GM18951 (cell line): Measurements from ENCODE around the gene KDSR.

Source experiments
- POLR2A ChIP-seq: IDR thresholded peaks from 4 replicates; pipeline ENCODE4 v1.6.1; 2011; ENCODE audit warnings: mild to moderate bottlenecking; ENCODE audit not compliant: insufficient read length, insufficient read depth; ENCODE audit errors: extremely low read depth
- in situ Hi-C: fragments of 300-500 bp; cut with MboI; formaldehyde crosslinking; loops from one replicate; pipeline ENCODE4 v1.12.0; 2022; ENCODE audit warnings: low sequenced_read_pairs, mixed read lengths, inconsistent platforms; ENCODE audit not compliant: unreplicated experiment

The KDSR gene

GRCh38 chr18:63367053-63367953 is at the start of gene KDSR:
Gene KDSR (minus strand): TSS chr18:63367206. CDS start chr18:63367118, 88 bp downstream.
- in situ Hi-C loops = no loop called here
- TF ChIP-seq POLR2A = peak; percentile 91

GRCh38 chr18:63412953-63413352 is 45.9 kb upstream of the KDSR start:
- no peak for TF ChIP-seq POLR2A
- in situ Hi-C loops = no loop called here

- no peak for TF ChIP-seq POLR2A
- in situ Hi-C loops = no loop called here
Measured at GRCh38 chr18:63410792-63411191, 43.8 kb upstream of the KDSR start.

- in situ Hi-C loops = no loop called here
- TF ChIP-seq POLR2A = no peak
Measured at GRCh38 chr18:63409301-63409700, 42.3 kb upstream of the KDSR start.

- no peak for TF ChIP-seq POLR2A
Measured at GRCh38 chr18:63407734-63408133, 40.7 kb upstream of the KDSR start.

GRCh38 chr18:63405986-63406385 is 39.0 kb upstream of the KDSR start:
- in situ Hi-C loops = no loop called here
- no peak for TF ChIP-seq POLR2A

More at GRCh38 chr18:63407734-63408133, 40.7 kb upstream of the KDSR start:
- in situ Hi-C loops = no loop called here

GRCh38 chr18:63402246-63403162 is 35.5 kb upstream of the KDSR start:
- in situ Hi-C loops = no loop called here
- TF ChIP-seq POLR2A = no peak

GRCh38 chr18:63399300-63399699 is 32.3 kb upstream of the KDSR start:
- in situ Hi-C loops = no loop called here
- no peak for TF ChIP-seq POLR2A

GRCh38 chr18:63397349-63397748 is 30.3 kb upstream of the KDSR start:
- in situ Hi-C loops = no loop called here
- TF ChIP-seq POLR2A = no peak

GRCh38 chr18:63395503-63395902 is 28.5 kb upstream of the KDSR start:
- in situ Hi-C loops = no loop called here
- TF ChIP-seq POLR2A = no peak

GRCh38 chr18:63394954-63395353 is 27.9 kb upstream of the KDSR start:
- in situ Hi-C loops = no loop called here
- no peak for TF ChIP-seq POLR2A

- in situ Hi-C loops = no loop called here
- TF ChIP-seq POLR2A = no peak
Measured at GRCh38 chr18:63387861-63388260, 20.9 kb upstream of the KDSR start.

- TF ChIP-seq POLR2A = no peak
- in situ Hi-C loops = no loop called here
Measured at GRCh38 chr18:63382843-63383242, 15.8 kb upstream of the KDSR start.

GRCh38 chr18:63379639-63379962 is 12.6 kb upstream of the KDSR start:
- in situ Hi-C loops = no loop called here
- TF ChIP-seq POLR2A = no peak
